ENCODE measurements around the gene DRG2.

The DRG2 gene

GRCh38 chr17:18111330-18111971 is 23.7 kb downstream of the DRG2 start:
- Histone ChIP-seq H3K4me1 (no peaks in the 10 kb centered on the region), H3K9me3 (ENCODE audit: control insufficient read depth, low read length) (no peaks in the 10 kb centered on the region)

DNA sequence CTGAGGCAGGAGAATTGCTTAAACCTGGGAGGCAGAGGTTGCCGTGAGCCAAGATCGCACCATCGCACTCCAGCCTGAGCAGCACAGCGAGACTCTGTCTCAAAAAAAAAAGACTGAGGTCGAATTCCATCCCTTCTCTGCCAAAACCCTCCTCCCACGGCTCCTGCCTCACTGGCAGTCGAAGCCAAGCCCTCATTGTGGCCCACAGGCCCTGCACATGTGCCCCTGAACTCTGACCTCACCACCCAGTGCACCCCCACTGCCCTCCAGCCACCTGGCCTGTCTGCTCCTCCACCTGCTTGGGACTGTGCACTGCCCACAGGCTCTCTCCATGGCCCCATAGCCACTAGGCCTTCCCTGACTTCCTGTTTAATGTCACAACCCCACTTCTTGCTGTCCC is 27.8 kb downstream of the DRG2 start:
- no peaks in the 10 kb centered on the region for H3K9me3 ChIP-seq (ENCODE audit: control insufficient read depth, low read length)
- H3K9ac ChIP-seq = no peak overlapping the region
- H3K27me3 ChIP-seq (ENCODE audit: control insufficient read depth, insufficient read depth, low read length) = no peaks in the 10 kb centered on the region
- no peak overlapping the region for H3K4me3 ChIP-seq (ENCODE audit: low read depth, low read length)
- no peaks in the 10 kb centered on the region for H3K36me3 ChIP-seq (ENCODE audit: control insufficient read depth, insufficient read depth, low read length)
- no peak overlapping the region for H2AFZ ChIP-seq
- no peak for TF ChIP-seq CTCF (IDR thresholded peaks at IDR 0.05)
- no peak overlapping the region for H3K4me2 ChIP-seq (ENCODE audit: low read length)
- no peaks in the 10 kb centered on the region for H3K4me1 ChIP-seq
- no peaks in the 10 kb centered on the region for H3K79me2 ChIP-seq
- no peak overlapping the region for H3K27ac ChIP-seq

More at GRCh38 chr17:18111330-18111971, 23.7 kb downstream of the DRG2 start:
- Histone ChIP-seq H3K27me3 (ENCODE audit: control insufficient read depth, insufficient read depth, low read length) (no peaks in the 10 kb centered on the region), H3K9ac (no peak overlapping the region), H3K4me2 (ENCODE audit: low read length) (no peak overlapping the region), H3K27ac (no peak overlapping the region), H2AFZ (no peak overlapping the region), H3K36me3 (ENCODE audit: control insufficient read depth, insufficient read depth, low read length) (no peaks in the 10 kb centered on the region), H3K79me2 (no peaks in the 10 kb centered on the region), H3K4me3 (ENCODE audit: low read depth, low read length) (no peak overlapping the region)
- no peak for TF ChIP-seq CTCF (IDR thresholded peaks at IDR 0.05)

- no peak for TF ChIP-seq CTCF (IDR thresholded peaks at IDR 0.05)
- Histone ChIP-seq H2AFZ (no peak overlapping the region), H3K4me2 (ENCODE audit: low read length) (no peak overlapping the region), H3K4me1 (no peaks in the 10 kb centered on the region), H3K36me3 (ENCODE audit: control insufficient read depth, insufficient read depth, low read length) (no peaks in the 10 kb centered on the region), H3K27ac (no peak overlapping the region), H3K79me2 (no peaks in the 10 kb centered on the region), H3K27me3 (ENCODE audit: control insufficient read depth, insufficient read depth, low read length) (no peaks in the 10 kb centered on the region), H3K4me3 (ENCODE audit: low read depth, low read length) (no peak overlapping the region), H3K9ac (no peak overlapping the region), H3K9me3 (ENCODE audit: control insufficient read depth, low read length) (no peaks in the 10 kb centered on the region)
Measured at GRCh38 chr17:18116078-18116477, 28.3 kb downstream of the DRG2 start.

DNA sequence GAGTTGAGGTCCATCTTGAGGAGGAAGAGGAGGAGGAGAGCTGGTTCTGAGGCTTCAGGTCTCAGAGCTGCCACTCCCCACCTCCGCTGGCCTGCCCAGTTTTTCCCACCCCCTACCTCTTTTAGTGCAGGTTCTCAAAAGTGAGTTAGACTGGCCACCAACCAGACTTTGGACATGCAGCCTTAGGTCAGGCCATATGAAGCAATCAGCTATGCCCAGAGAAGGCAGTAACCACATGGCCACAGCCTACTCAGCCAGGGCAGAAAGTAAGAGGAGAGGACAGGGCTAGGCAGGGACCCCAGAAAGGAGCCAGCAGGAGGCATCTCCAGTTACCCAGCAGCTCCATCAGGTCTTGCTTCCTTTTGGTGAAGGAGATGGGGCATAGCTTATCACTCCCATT is 29.8 kb downstream of the DRG2 start:
- Histone ChIP-seq H3K4me3 (ENCODE audit: low read depth, low read length) (no peak overlapping the region), H3K4me1 (no peaks in the 10 kb centered on the region), H3K79me2 (no peaks in the 10 kb centered on the region), H3K27ac (no peak overlapping the region), H3K9ac (no peak overlapping the region), H3K9me3 (ENCODE audit: control insufficient read depth, low read length) (no peaks in the 10 kb centered on the region), H3K4me2 (ENCODE audit: low read length) (no peak overlapping the region), H3K36me3 (ENCODE audit: control insufficient read depth, insufficient read depth, low read length) (no peaks in the 10 kb centered on the region), H2AFZ (no peak overlapping the region), H3K27me3 (ENCODE audit: control insufficient read depth, insufficient read depth, low read length) (no peaks in the 10 kb centered on the region)
- no peak for TF ChIP-seq CTCF (IDR thresholded peaks at IDR 0.05)

Data from parathyroid adenoma (tissue), 2 donors.